Ovary (tissue), 9 donors: ENCODE data around the gene INSIG1. TPM values are rescaled to one million over a fixed set of nuclear protein-coding genes. Genes with fewer than 3 reads are reported as not detected.

Experiments
- DNase-seq, 5 donors: peaks; one replicate each; pipeline ENCODE4 v3.0.0-alpha.2; 2019 to 2020
- H3K27ac ChIP-seq, 2 donors: fragments of 200-600 bp; one replicate each; pipeline versions ENCODE4 v1.5.1 to v1.8.0; 2019 to 2022
- H3K27me3 ChIP-seq: fragments of 200-600 bp; one replicate; pipeline ENCODE4 v1.8.0; 2022
- H3K36me3 ChIP-seq: fragments of 200-600 bp; sonication (generic); one replicate; pipeline ENCODE4 v1.5.1; 2019
- H3K4me1 ChIP-seq: one replicate; pipeline ENCODE4 v1.8.1; 2013; ENCODE audit warnings: mild to moderate bottlenecking, moderate library complexity; ENCODE audit not compliant: insufficient read depth
- H3K4me3 ChIP-seq: fragments of 200-600 bp; sonication (generic); one replicate; pipeline ENCODE4 v1.5.1; 2017
- H3K9me3 ChIP-seq, 2 donors: fragments of 200-600 bp in 1 of 2; sonication (generic) in 1 of 2; one replicate each; pipeline versions ENCODE4 v1.5.1 to v1.8.1; 2013 to 2019; ENCODE audit warnings: mild to moderate bottlenecking in 1 of 2, moderate library complexity in 1 of 2
- EP300 ChIP-seq: sonication (generic); formaldehyde crosslinking; IDR thresholded peaks from one replicate; pipeline ENCODE4 v1.6.1; 2017; ENCODE audit warnings: antibody characterized with exemption
- POLR2A ChIP-seq: fragments of 450-650 bp; IDR thresholded peaks from one replicate; pipeline ENCODE4 v1.6.1; 2017; ENCODE audit warnings: antibody characterized with exemption, mild to moderate bottlenecking, moderate library complexity
- WGBS, 3 donors: extraction: QIAGEN DNeasy Blood & Tissue Kit in 1 of 3; methylation state at CpG; one replicate each; pipeline versions ENCODE4 v1.1.5 to v1.1.7; 2013 to 2017; 5-methylcytosine and 5-hydroxymethylcytosine counted together
- intact Hi-C, 4 donors: fragments of 100-400 bp; cut with DNase I; formaldehyde crosslinking; loops; one replicate each; pipeline versions ENCODE4 v1.11.0 to v1.15.1; 2022 to 2023
- polyA plus RNA-seq, 2 donors: library from polyadenylated mRNA; stranded (reverse); fragments of 200-250 nt in 1 of 2; fragments of 350-450 nt in 1 of 2; fragmentation: Illumina TruSeq in 1 of 2; extraction: RNeasy Lipid Tissue Mini Kit (QIAGEN cat#74804) in 1 of 2; gene quantifications; one replicate each; pipeline ENCODE4 v1.2.3, GENCODE V29; 2013 to 2014
- total RNA-seq, 7 donors: library from RNA; depleted of rRNA in 2 of 7; stranded (reverse); fragments of >200 nt in 2 of 7; fragmentation: NEBNext Ultra II Directional in 3 of 7; extraction: Animal tissue kit (Norgen Biotek cat#: 25700) in 3 of 7; gene quantifications; one replicate each; pipeline versions ENCODE4 v1.1.0 to v1.2.4, GENCODE V29; 2016 to 2023
- TF ChIP-seq, protein P1 (sequence below), 3 donors: fragments of 450-650 bp in 2 of 3; fragments of 200-600 bp in 1 of 3; IDR thresholded peaks; one replicate each; pipeline versions ENCODE4 v1.5.1 to v1.8.0; 2016 to 2022; ENCODE audit warnings: antibody characterized with exemption in 3 of 3, mild to moderate bottlenecking in 1 of 3
- donor health status: DM: no; HTN: no; CAD: no; lungs with moderate emphysema.
- donor health status: DM: no; HTN: no; CAD: no.
- donor health status: Bipolar disorder and iron deficiency.
- donor health status: DM: yes; HTN: yes; CAD: no.
- donor health status: DM: no; HTN: no; CAD: no.
- donor health status: DM: yes; HTN: yes; CAD: no.

INSIG1 gene
- total and polyA plus RNA-seq, 9 donors = 15.0 to 186 (median 30.5) TPM

GRCh38 chr7:155280446-155281397 lies 17.0 kb upstream of the INSIG1 start:
- intact Hi-C loops = no loop called here
- TF ChIP-seq EP300 (no peak), POLR2A (no peak)
- TF ChIP-seq, protein P1, sequence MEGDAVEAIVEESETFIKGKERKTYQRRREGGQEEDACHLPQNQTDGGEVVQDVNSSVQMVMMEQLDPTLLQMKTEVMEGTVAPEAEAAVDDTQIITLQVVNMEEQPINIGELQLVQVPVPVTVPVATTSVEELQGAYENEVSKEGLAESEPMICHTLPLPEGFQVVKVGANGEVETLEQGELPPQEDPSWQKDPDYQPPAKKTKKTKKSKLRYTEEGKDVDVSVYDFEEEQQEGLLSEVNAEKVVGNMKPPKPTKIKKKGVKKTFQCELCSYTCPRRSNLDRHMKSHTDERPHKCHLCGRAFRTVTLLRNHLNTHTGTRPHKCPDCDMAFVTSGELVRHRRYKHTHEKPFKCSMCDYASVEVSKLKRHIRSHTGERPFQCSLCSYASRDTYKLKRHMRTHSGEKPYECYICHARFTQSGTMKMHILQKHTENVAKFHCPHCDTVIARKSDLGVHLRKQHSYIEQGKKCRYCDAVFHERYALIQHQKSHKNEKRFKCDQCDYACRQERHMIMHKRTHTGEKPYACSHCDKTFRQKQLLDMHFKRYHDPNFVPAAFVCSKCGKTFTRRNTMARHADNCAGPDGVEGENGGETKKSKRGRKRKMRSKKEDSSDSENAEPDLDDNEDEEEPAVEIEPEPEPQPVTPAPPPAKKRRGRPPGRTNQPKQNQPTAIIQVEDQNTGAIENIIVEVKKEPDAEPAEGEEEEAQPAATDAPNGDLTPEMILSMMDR (IDR thresholded peaks at IDR 0.05) = no peak
- Histone ChIP-seq H3K36me3 (no peaks in the 10 kb centered on the region), H3K4me3 (no peak overlapping the region), H3K27me3 (no peaks in the 10 kb centered on the region), H3K4me1 (no peaks in the 10 kb centered on the region), H3K9me3 (no peaks in the 10 kb centered on the region), H3K27ac (no peak overlapping the region)
- DNase-seq = no peak
- WGBS, 3 donors = 58 to 69% (median 63%) methylated on average over 13 of the region's 13 CpGs

DNA sequence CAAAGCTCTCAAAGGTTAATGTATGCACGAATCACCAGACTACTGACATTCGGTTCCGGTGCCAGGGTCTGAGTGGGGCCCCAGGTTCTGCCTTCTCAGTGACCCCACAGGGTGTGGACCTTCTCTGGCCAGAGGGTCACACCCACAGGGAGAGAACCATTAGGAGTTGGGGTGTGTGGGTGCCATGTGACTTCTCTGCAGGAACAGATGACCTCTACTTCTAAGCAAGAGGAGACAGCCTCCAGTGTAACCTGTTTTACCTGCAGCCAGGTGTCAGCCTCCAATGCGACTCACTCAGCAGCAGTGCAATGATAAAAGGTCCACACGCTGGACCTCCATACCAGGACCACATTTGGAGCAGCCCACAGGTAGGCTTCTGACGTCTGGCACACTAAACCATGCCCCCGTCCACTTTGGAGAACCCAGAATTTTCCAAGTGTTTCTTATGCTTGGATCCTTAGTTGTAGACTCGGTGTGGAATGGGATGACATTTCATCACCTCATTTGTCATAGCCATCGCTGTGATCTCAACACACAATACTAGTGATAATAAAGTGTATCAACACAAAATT lies 16.2 kb upstream of the INSIG1 start:
- Histone ChIP-seq H3K4me1 (no peaks in the 10 kb centered on the region), H3K36me3 (no peaks in the 10 kb centered on the region), H3K27me3 (no peaks in the 10 kb centered on the region), H3K9me3 (no peaks in the 10 kb centered on the region), H3K4me3 (no peak overlapping the region), H3K27ac (no peak overlapping the region)
- TF ChIP-seq EP300 = no peak
- TF ChIP-seq, protein P1 (IDR thresholded peaks at IDR 0.05) = no peak
- no peak for TF ChIP-seq POLR2A
- intact Hi-C loops = no loop called here
- no peak for DNase-seq
- 74 to 81% (median 75%) methylated on average over 9 of the region's 9 CpGs for WGBS, 3 donors

DNA sequence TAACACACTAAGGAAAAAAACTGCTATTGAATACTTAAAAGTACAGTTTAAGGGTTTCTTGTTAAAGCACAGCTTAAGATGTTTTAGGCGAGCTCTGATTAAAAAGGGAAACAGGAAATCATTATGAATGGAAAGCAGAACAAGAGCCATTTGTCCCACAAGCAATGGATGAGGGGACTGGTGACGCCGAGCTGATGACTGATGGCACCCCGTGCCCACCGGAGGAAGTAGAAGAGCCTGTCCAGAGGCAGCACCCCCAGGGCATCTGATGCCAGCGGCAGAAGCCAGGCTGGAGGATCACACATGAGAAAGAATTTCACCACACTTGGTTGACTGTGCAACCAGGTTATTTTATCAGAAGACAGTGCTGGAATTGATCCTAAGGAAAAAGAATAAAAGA lies 15.0 kb upstream of the INSIG1 start:
- Histone ChIP-seq H3K36me3 (no peaks in the 10 kb centered on the region), H3K4me1 (no peaks in the 10 kb centered on the region), H3K27me3 (no peaks in the 10 kb centered on the region), H3K27ac (no peak overlapping the region), H3K4me3 (no peak overlapping the region), H3K9me3 (no peaks in the 10 kb centered on the region)
- TF ChIP-seq EP300 = no peak
- TF ChIP-seq, protein P1 (IDR thresholded peaks at IDR 0.05) = no peak
- no peak for TF ChIP-seq POLR2A
- intact Hi-C loops = no loop called here
- 60 to 74% (median 70%) methylated on average over 6 of the region's 6 CpGs for WGBS, 3 donors
- DNase-seq = no peak

GRCh38 chr7:155283565-155284194 lies 14.0 kb upstream of the INSIG1 start:
- Histone ChIP-seq H3K27ac (no peak overlapping the region), H3K36me3 (no peaks in the 10 kb centered on the region), H3K4me1 (no peaks in the 10 kb centered on the region), H3K4me3 (no peak overlapping the region), H3K27me3 (no peaks in the 10 kb centered on the region), H3K9me3 (no peaks in the 10 kb centered on the region)
- TF ChIP-seq EP300 (no peak), POLR2A (no peak)
- TF ChIP-seq, protein P1 (IDR thresholded peaks at IDR 0.05) = no peak
- WGBS, 3 donors = 33 to 45% (median 33%) methylated on average over 2 of the region's 2 CpGs
- no peak for DNase-seq
- intact Hi-C loops = no loop called here
